ENCODE measurements around the gene DNAJC19.

DNA sequence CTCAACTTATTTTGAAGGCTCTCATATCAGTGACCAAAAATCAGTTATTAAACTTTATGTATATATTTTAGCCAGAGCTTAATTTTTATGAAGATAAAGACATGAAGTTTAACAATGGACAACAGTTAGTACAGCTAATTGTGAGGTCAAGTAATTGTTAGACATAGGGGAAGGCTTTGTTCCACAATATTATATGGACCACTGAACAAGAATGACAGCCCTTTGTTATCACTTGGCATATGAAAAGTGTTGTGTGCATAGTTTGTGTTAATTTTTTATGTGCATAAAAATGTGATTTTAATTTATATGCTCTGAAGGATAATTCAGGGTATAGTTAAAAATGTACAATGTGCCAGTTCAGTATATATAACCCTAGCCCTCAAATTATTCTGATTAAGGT is 12.0 kb downstream of the DNAJC19 start:
- TF ChIP-seq, protein P1, sequence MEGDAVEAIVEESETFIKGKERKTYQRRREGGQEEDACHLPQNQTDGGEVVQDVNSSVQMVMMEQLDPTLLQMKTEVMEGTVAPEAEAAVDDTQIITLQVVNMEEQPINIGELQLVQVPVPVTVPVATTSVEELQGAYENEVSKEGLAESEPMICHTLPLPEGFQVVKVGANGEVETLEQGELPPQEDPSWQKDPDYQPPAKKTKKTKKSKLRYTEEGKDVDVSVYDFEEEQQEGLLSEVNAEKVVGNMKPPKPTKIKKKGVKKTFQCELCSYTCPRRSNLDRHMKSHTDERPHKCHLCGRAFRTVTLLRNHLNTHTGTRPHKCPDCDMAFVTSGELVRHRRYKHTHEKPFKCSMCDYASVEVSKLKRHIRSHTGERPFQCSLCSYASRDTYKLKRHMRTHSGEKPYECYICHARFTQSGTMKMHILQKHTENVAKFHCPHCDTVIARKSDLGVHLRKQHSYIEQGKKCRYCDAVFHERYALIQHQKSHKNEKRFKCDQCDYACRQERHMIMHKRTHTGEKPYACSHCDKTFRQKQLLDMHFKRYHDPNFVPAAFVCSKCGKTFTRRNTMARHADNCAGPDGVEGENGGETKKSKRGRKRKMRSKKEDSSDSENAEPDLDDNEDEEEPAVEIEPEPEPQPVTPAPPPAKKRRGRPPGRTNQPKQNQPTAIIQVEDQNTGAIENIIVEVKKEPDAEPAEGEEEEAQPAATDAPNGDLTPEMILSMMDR (IDR thresholded peaks at IDR 0.05): no peak
- no peak for TF ChIP-seq POLR2A (IDR thresholded peaks at IDR 0.05)

Data from esophagus squamous epithelium (tissue), 4 donors.